Suppressor macrophage treated with lipopolysaccharide for 4 hours (primary cell): ENCODE results near the gene DLX5.

Source experiments
- DNase-seq: peaks from one replicate; pipeline ENCODE4 v3.0.0-alpha.2; 2020

DLX5 gene

DNA sequence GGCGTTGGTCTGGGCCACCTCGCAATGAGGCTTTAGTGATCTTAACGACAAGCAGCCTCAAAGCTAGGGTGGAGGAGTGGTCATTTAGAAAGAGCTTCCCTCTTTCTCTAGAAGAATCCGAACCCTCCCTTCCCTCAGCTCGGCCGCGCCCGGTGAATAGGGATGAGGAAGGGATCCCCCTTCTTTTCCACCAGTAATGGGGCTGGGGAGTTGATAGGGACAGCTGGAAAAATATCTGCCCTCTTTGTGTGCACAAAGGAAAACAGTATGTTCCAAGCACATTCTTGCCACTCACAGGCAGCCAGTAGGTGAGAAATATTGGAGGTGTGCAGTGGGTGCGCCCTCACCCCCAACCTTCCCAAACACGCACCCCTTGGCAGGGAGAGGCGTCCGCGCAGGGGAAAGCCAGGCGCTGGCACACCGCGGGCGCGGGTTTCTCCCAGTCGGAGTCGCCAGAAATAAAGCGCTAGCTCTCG lies 6.5 kb downstream of the DLX5 start:
- DNase-seq, result no peak

DNA sequence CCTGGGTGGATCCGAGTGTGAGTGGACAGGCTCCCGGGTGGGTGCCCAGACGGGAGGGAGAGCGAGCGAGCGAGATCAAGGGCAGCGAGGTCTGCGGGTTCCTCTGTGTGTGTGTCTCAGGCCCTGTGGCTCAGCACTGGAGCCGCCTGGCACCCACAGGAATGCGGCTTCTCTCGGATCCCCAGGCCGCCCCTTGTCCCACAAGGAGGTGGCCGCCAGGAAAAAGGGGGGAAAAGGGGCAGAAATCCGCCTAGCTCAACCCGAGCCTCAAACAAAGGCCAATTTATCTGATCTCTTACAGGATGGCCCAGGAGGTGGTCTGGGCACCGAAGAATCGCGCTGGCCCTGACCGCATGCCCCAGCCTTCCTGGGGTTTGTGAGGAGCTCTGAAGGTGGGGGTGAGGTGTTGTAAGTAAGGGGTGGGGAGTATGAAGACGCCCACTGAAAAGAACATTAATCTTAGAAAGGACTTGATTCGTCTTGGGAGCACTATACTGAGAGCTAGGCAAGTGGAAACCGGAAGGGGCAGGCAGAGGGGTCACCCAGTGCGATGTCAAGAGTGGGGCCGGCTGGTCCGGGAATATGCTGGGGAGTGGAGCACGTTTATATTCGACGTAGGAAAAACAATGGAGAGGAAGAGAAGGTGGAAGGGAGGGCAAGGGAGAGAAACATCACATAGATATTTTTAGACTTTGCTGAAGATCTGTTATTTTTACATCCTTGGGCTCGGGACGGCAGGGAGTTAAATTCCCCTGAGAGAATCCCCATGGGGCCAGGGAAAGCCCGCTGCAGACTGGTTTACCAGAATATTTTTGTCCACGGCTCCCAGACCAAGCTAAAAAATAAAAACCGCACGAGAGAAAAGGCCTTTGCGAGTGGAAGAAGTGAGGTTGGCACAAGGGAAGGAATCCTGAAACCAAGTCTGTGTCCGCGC lies 7.2 kb downstream of the DLX5 start:
- DNase-seq, result no peak

DNA sequence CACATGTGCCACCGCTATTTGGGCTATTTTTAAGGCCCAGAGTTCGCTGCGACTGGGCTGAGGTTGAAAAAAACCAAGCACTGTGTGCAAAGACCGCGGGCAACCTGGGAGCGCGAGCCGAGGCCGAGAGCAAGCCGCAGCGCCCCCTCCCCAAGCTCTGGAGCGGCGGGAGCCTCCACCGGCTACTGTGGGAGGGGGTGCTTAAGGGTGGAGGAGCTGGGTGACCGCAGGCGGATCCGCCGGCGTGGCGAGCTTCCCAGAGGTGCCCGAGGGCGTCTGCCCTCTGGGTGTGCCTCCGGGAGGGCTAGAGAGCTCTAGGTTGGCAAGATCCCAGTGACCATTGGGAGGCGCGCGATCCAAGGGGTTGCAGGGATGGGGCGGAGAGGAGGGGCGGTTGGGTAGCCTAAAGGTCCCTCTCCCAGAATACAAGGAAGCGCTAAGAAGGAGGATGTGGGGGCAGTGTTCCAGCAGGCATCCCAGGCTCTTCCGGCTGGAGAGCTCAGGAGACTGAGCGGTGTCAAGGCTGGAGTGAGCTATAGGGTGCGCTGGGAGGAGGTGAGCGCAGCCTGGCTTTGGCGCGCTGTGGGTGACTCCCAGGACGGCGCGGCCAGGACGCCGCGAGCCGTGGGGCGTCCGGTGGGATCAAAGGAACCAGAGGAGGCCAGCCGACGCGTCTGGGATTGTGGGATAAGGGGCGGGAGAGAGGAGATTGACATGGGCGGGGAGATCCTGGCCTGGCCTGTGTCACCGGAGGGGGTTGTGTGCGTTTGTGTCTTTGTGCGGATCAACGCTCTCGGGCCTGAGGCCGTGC lies 8.0 kb downstream of the DLX5 start:
- no peak for DNase-seq

DNA sequence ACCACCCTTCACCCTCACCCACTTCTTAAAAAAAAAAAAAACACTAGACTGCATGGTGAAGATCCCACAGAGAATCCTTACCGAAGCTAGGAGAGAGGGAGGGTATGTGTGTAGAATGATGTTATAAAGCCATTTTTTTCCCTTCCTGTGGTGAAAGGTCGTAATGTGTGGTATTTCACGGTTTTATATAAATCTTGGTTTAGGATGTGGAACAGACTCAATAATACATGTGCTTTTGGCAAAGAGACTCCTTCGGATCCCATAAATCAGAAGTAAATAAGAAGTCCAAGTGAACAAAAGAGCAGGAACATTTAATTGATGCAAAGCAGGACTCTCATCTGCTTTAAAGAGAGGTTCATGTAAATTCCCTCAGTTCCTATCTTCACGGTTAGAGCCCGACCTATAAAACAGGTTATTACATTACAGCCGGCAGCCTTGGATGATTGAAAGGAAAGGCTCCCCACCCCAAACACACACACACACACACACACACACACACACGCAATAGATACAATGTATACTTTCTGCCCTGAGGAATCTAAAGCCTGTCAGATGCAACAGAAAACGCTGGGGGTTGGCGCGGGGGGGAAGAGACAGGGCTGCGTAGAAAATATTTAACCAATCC lies 8.8 kb downstream of the DLX5 start:
- no peak for DNase-seq

DNA sequence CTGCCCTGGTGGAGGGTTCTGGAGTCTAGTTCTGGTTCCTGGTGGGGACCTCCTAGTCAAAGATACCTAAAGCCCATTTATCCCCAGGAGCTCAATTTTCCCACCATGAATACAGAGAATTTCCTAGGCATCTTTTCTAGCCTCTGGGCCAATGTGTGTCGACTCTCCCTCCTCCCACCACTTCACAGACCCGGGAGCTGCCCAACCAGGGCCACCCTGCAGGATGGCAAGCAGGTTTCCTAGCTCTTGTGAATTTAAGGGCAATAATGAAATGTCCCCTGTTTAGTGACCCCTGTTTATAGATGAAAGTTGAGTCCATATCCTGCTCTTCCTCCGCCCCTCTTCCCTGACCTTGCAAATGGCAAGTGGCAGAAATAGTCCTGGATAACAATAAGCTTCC lies 9.4 kb downstream of the DLX5 start:
- DNase-seq, result no peak

DNA sequence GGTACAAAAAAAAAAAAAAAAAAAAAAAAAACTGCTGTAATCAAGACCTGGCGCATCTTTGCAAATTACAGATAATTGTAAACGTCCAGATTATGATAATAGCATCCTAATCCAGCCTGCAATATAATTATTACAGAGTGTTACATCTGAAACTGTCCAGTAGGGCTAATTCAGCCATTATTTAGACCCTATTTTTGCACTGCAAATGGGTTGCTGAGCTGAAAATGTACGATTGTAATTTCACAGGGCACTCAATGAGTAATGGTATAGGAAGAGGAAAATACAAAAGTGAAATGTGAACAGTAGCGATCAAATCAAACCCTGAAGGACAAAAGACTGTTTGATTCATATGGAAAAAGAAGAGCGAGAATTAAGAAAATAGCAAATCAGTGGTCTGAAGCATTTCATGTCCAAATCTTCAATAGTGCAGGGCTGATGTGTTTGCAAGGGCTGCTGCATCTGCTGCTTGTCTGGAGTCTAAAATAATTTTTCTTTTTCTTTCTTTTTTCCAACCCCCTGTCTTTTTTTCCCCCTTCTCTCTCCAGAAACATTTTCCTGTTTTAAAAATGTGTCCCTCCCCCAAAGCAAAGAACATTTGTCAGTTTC lies 10.4 kb downstream of the DLX5 start:
- no peak for DNase-seq

DNA sequence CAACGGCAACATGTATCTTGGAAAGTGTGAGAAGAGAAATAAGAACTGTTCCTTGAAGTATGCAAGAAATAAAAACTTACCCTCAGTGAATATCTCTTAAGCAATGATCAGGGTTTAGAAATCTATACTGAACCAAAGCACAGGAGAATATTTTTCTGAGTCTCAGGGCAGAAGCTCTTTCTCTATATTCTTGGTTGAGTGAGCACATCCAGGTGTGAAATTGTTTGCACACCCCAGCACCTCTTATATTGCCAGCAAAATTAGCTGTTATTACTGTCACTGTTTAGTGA lies 10.8 kb downstream of the DLX5 start:
- DNase-seq, result no peak

DNA sequence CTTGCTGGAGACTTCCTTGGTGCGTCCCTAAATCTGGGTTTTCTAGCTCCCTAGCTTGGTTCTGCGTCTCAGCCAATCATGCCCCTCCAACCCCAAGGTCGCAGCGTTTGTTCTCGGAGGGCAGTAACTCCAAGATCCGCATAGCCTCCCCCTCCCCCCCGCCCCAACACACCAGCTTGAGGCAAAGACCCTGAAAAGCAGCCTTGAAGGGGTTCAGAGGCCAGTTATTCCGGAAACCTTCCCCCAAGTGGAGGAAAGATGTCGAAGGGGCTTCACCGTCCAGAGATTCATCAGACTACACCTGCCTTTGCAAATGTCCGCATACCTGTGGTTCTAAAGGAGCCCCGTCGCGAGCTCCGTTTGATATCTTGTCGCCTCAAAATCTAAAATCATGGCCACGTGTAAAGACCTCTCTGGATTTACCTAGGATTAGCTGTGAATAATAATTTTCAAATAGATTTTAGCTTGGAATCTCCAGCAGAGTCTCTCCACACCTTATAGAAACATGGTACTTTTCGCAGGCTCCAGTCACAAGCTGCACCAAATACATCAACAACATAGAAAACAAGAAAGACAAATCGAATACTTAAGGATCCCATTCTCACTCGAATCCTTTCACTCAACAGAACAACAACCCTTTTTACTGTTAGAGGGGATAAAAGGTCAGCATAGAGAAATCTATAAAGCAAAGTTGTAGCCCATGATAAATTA lies 11.3 kb downstream of the DLX5 start:
- DNase-seq, result no peak

DNA sequence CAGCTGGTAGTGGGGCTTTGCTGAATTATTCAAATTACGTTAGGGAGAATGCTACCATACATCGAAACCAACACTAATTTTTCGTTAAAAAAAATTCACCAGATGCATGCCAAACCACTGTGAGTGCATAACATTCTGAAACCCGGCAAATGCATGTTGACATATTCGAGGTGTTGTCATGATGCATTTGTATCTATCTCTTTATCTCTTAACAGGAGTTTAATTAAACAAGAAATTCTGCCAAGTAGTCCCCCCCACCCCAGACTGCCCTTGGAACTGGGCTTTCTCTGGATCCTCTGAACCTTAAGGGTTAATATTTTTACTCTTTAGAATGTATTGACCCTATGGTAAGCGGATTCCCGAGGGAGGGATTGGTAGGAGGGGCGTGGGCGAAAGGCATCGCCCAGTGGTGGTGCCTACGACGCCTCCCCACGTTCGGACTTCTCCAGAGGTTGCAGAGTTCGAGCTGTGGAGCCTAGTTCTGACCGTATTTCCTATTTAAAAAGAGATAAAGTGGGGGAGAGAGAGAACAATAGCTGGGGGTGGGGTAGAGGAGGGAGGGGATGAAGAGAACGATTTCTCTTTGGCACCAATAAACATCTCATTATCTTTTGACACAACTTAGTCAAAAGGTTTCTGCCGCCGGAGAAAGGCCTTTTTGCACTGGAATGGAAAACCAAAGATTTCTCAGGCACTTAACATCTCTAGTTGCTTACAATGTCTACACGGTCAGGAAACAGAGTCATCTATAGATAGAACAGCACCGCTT lies 12.1 kb downstream of the DLX5 start:
- DNase-seq, result no peak

DNA sequence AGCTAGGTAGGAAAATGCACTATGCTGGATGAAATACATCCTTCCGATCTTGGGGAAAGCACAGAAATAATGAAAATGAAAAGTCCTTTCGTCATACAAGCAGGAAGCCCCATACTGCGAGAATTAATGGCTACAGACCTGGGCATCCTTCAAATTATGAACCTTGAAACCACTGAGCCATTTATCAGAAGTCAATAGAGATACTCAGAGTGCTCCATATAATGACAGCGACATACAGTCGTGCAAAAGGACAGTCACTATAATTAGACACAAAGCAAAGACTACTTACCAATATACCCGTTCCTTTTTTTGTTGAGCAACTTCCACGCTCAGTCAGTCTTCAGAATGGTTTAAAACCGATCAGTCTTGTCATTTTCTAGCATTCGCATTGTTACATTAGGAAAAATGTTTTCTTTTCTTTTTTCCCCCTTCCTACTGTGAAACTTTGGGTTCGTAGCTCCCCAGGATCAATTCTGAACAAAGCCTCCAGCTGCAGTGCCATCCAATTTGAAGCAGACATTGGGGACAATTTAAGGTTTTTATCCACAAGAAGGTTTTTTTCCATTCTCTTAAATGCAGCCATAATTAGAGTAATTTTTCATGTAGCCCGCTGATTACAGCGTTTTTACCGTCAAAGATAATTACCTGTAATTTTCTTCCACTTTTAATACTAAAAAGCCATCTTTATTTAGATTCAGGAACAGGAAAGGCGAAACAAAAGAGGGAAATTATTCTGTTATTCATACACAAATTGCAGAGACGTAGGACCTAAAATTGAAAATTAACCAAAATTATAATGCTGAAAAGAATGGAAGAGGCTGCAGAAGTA lies 12.9 kb downstream of the DLX5 start:
- DNase-seq, result no peak

DNA sequence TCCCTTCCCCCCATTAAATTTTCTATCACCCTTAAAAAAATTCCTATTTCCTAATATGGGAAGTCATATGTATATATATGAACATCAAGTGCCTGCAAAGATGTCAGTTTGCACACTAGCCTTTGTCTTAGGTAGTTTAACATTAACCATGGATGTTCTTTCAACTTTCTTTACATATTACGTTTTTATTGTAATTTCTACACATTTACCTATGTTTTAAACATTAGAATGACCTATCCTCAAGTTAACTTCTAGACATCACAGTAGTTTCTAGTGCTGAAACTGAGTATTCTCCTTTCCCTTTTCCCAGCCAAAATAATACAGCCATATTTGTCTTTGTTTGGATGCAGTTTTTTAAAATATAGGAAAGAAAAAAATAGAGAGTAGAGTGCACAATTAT lies 13.5 kb downstream of the DLX5 start:
- no peak for DNase-seq

DNA sequence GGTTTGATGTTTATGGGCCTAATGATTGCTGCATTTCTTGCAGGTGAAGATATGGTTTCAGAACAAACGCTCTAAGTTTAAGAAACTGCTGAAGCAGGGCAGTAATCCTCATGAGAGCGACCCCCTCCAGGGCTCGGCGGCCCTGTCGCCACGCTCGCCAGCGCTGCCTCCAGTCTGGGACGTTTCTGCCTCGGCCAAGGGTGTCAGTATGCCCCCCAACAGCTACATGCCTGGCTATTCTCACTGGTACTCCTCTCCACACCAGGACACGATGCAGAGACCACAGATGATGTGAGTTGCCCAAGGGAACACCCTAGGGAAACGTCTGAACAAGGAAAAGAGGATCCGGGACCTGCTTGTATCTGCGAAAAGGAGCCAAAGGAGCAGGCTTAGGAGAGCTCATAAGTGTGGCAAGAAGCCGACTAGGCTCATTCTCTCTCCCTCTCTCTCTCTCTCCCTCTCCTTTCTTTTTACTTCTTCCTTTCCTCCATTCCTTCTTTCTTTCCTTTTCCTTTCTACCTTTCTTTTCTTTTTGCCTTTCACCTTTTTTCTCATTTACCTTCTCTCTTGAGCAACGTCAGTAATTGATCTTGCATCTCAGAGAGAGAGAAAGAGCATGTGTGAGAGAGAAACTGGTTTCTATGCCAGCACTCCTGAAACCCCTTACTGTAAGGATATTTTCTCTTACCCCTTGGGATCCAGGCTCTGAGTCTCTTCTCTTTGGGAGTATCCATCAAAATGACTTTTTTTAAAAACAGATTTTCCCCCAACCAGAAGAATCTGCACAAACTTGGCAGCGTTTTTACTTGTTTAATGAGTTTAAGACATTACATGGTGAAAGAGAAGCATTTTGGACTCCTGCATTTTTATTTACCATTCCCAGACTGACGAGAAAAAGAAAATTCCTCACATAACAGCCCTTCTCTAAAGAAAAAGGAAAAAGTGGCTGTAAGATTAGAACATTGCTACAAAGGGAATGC lies 14.6 kb downstream of the DLX5 start:
- no peak for DNase-seq

DNA sequence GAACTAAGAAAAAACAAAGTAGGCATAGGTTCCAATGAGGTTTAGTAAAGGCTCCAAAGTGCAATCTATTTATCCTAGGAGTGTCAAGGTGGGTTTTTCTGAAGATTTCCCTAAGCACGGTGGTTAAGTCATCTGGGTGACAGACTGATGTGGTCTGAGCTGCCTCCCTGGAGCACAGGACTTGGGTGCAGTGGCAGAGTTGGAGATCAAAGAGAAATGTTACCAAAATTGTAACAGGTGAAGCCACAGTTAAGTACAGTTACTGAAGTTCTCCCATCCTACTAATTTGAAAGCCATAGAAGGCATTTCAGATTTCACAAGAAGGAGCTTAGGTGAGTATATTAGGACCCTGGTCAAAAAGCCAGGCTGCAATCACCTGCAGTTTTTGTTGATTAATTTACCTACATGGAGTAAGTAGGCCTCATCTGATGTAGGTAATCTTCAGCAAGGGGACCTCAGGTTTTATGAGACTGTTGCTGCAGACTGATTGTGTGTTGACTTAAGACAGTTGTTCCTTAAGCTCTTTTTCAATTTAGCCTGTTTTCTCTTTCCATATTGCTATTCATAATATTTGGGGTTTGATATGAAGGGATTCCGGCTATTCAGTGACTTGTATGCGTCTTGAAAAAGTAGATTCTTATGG lies 16.2 kb downstream of the DLX5 start:
- no peak for DNase-seq

DNA sequence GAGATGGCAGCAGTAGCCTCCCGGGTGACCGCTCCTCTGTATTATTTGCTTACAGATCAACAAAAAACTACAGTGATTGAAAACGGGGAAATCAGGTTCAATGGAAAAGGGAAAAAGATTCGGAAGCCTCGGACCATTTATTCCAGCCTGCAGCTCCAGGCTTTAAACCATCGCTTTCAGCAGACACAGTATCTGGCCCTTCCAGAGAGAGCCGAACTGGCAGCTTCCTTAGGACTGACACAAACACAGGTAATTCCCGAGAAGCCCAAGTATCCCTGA lies 17.1 kb downstream of the DLX5 start:
- no peak for DNase-seq

DNA sequence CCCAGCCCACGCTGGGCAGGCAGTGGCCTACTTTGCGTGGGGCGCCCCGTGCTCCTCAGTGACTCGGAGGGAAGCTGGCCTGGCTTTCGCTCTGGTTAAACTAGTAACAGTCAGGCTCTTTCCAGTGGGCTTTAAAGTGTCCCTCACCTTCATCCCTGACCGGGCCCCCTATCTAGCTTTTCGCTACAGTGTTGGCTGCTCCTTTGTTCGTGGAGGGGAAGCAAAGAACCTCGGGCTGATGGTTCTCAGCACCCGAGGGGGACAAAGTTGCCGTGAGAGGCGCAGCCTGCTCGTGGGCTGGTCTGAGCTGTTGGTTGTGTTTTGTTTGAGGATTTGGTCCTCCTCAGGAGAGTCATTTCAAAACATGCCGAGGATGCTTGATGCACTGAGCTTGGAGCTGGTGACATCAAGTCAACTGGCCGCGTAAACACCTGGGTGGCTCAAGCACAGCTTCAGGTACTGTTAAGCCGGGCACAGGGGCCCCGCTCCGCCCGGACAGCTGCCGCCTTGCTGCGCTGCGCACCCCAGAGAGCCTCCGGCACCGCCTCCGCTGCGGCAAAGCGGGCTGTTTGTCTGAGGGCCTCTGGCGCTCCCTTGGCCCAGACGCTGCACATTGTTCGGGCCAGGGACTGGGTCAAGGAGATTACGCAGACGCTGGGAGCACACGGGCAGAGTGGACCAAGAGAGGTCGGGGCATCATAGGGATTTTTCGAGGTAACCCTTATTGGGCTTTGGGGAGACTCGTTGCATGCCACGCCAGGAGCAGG lies 17.6 kb downstream of the DLX5 start:
- no peak for DNase-seq

DNA sequence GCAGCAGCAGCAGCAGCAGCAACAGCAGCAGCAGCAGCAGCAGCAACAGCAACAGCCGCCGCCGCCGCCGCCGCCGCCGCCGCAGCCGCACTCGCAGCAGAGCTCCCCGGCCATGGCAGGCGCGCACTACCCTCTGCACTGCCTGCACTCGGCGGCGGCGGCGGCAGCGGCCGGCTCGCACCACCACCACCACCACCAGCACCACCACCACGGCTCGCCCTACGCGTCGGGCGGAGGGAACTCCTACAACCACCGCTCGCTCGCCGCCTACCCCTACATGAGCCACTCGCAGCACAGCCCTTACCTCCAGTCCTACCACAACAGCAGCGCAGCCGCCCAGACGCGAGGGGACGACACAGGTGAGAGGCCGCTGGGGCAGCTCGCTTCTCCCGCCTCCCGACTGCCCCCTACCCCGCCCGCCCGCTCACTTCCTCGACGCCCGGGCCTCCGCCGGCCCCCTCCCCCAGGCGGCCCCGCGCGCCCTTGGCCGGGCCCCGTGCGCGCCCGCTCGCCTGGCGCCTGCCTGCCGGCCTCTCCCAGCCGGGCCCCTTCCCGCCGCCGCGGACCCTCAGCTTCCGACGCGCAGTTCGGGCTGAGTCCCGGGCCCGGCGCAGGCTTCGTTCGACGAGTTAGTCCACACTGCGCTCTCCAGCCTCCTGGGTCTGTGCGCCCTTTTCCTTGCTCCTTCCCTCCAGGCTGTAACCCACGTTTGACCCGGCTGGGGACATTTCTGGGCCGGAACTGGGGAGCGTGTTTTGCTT lies 18.4 kb downstream of the DLX5 start:
- no peak for DNase-seq

DNA sequence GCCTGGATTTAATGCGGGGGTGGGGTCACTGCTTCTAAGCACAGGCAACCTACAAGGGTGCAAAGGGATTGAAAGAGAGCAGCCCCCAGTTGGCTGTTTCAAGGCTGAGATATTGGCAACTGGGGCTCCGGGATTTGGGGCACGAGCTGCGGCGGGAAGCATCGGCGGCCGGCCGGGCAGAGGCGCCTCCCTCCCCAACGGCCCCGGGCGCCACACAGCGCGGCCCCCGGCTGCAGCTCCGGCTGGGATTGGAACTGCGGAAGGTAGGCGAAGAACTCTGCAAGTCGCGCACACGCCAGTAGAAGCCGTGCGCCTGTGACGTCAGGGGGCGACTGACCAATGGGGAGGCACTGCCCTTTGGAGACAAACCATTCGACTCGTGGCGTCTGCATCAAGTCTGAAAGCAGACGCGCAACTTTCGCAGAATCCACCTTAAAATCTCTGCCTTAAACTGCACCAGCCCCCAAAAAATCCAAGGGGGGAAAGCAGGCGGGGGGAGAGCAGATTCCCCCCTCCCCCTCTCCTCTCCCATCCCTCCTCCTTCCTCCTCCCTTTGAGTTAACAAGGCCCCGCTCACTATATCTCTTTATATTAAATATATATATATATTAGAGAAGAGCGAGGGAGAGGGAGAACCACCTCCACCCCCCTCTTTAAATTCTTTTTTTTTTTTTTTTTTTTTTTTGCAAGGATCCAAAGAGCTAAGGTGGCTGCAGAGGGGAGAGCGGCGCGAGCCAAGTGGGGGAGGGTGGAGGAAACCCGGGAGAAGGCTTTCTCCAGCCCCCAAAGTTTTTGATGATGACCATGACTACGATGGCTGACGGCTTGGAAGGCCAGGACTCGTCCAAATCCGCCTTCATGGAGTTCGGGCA lies 19.2 kb downstream of the DLX5 start, which contains the start of gene DLX6:
Gene DLX6, plus strand, starts transcription at position 371 of the 872 bp plus-strand sequence. Its CDS starts 425 bp downstream, at position 796.
- no peak for DNase-seq
